ENCODE results near the gene PRMT7.

DNA sequence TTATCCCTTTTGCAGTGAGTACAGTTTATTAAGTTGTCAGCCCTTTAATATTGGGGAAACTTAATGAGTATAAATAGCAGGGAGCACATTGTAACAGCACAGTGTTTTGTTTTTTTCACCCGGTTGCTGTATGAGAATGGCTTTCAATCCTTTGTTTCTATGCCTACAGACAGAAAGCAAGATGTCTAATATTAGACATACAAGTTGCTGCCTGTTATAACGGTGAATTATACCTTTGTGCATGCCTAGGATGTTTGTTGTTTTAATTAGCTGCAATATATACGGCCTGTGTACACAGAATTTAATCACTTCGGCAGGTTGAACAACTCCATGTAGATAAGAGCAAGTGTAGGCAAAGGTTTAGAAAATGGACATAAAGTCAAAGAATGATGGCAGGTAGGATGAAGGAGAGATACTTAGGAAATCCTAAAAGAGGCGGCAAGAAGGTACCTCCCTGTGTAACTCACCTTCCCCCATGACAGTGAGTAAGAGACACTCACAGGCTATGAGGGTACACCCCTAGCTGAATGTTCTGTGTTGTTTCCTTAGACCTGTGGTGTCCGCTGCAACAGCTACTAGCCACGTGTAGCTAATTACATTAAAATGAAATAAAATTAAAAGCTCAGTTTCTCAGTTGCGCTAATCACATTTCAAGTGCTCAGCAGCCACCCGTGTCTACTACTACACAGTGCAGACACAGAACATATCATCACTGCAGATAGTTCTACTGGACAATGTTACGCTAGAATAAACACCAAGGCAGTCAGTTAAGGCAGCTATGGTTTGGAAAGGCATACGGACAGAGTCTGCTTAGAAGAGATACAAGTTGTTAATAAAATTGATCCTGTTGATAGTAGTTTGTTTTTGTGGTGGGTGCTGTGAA, 11.0 kb upstream of the PRMT7 start:
- TF ChIP-seq CTCF (IDR thresholded peaks at IDR 0.05) (no peak), POLR2A (IDR thresholded peaks at IDR 0.05) (no peak)

All from upper lobe of left lung (tissue), 4 donors.